ENCODE measurements around the gene TSPAN9. TPM values are rescaled to one million over a fixed set of nuclear protein-coding genes. Genes with fewer than 3 reads are reported as not detected.
A peak's percentile ranks its signal among the peaks of the same experiment; 100 is the strongest.

TSPAN9 gene
- total RNA-seq, 1 donor from 2014 or later, result 22.4 TPM

GRCh38 chr12:3073438-3074250, 3.5 kb upstream of the TSPAN9 start:
- no peak for FAIRE-seq
- DNase-seq (ENCODE audit: low spot score in 2 of 2), result peak; percentile 82 to 89

DNA sequence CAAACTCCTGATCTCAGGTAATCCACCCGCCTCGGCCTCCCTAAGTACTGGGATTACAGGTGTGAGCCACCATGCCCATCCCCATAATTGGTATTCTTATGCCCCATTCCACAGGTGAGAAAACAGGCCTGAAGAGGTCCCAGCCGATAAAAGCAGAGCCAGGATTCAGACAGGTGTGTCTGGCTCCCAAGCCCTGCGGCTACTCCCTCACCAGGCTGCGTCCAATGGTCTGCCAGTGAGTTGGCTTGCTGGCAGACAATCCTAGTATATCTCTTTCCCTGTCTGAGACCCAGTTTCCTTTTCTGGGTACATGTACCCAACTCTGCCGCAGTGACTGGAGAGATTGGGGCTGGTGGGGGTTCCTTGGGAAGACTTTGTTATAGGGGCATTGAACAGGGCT, 1.9 kb upstream of the TSPAN9 start:
- FAIRE-seq, result no peak

DNA sequence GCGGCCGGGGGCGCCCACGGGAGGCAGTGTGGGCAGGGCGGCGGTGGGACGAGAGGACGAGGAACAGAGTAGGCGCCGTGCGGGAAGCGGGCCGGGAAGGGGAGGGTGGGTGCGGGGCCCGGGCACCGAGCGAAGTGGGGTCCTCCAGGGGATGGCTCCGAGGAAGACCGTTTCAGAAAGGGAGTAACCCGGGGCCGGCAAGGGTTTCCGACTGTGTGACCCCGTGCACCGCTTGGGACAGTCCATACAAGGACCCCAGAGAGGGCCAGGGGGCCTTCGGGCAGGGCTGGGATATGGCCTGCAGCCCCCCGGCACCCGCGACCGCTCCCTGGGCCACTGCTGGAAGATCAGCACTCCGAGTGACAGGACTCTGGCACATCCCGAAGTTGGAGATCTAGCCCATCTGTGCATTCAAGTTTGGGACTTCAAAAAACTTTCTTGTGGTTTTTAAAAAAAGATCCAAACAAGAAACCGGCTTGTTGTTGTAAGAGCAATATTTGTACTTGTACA, 448 bp downstream of the TSPAN9 start:
- DNase-seq (ENCODE audit: low spot score in 2 of 2), result no peak
- FAIRE-seq, result no peak

More for the DNA sequence above, 1.9 kb upstream of the TSPAN9 start:
- no peak for DNase-seq (ENCODE audit: low spot score in 2 of 2)

DNA sequence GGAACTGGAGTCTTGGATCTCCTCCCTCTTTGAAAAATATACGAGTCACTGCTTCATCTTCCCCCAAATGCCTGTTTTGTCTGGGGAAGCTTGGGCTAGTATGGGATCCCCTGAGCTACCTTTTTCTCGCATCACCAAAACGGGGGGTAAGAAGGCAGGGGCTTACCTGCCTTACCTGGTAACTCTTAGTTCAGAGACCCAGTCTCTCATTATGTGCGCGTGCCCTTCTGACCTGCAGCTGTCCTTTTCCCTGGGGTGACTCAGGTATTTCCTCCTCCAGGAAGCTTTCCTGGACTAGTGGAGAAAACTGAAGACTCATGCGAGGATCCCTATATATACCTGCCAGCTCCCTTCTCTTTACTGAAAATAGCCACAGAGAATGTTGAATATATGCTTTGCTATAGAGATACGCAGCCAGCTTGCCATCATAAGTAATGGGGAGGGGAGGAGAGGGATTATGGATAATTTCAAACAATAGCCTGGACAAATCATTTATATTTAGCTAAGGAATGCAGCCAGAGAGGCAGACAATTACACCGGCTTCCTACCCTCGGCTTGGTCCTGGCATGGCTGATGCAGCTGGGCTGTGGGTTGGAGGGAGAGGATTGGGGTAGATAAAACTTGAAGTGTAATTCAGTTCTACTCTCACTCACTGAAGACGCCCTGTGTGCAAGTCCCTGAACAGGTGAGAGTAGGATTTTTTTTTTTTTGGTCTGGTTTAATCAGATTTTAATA, 1.1 kb downstream of the TSPAN9 start:
- no peak for FAIRE-seq
- DNase-seq (ENCODE audit: low spot score in 2 of 2), result no peak

- FAIRE-seq, result no peak
Observed at GRCh38 chr12:3081091-3081490, 3.9 kb downstream of the TSPAN9 start.

GRCh38 chr12:3081886-3082285, 4.7 kb downstream of the TSPAN9 start:
- DNase-seq (ENCODE audit: low spot score in 2 of 2) (no peak), FAIRE-seq (no peak)

More at GRCh38 chr12:3081091-3081490, 3.9 kb downstream of the TSPAN9 start:
- no peak for DNase-seq (ENCODE audit: low spot score in 2 of 2)

- FAIRE-seq (no peak), DNase-seq (ENCODE audit: low spot score in 2 of 2) (no peak)
Observed at GRCh38 chr12:3083241-3083920, 6.2 kb downstream of the TSPAN9 start.

- FAIRE-seq (no peak), DNase-seq (ENCODE audit: low spot score in 2 of 2) (no peak)
Observed at GRCh38 chr12:3083921-3084347, 6.8 kb downstream of the TSPAN9 start.

GRCh38 chr12:3084742-3085141, 7.6 kb downstream of the TSPAN9 start:
- FAIRE-seq (no peak), DNase-seq (ENCODE audit: low spot score in 2 of 2) (no peak)

GRCh38 chr12:3085341-3086139, 8.4 kb downstream of the TSPAN9 start:
- no peak for FAIRE-seq

GRCh38 chr12:3086211-3086610, 9.0 kb downstream of the TSPAN9 start:
- FAIRE-seq (no peak), DNase-seq (ENCODE audit: low spot score in 2 of 2) (no peak)

More at GRCh38 chr12:3085341-3086139, 8.4 kb downstream of the TSPAN9 start:
- DNase-seq (ENCODE audit: low spot score in 2 of 2), result no peak

GRCh38 chr12:3086729-3087323, 9.6 kb downstream of the TSPAN9 start:
- FAIRE-seq, result no peak
- DNase-seq (ENCODE audit: low spot score in 2 of 2), result no peak

DNA sequence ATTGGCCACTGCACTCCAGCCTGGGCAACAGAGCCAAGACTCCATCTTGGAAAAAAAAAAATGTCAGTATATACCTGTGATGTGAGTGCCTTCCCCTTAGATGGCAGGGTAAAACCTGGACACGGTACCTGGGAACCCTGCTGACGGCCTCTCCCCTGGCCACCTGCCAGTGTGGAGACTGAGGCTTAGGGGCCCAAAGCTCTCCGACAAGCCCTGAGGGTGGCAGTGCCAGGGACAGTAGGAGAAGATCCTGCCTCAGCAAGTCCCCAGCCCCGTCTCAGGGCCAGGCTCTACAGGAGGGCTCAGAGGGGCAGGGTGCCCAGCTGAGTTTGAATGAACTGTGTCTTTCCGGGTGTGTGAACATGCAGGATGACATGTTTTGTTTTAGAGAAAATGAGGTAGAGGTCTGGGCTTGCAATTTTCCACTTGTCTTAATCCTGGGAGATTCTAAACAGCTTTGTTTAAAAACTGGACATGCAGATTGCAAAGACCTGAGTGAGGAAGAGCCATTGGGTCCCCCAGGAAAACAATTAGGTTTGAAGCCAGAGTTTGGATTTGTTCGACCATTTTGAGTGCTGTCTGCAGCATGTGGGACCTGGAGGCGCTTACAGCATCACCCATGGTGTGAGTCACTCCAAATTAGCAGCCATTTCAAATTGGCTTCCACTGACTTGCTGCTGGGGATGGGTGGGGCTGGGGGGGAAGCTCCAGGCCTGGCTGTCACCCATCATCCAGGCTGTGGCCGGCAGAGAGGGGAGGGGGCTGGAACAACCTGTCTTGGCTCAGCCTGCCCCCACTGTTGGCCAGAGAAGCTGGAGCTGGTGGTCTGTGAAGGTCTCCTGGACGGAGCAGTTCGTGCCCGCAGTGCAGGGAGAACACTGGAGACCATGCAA, 10.8 kb downstream of the TSPAN9 start:
- FAIRE-seq (no peak), DNase-seq (ENCODE audit: low spot score in 2 of 2) (no peak)

DNA sequence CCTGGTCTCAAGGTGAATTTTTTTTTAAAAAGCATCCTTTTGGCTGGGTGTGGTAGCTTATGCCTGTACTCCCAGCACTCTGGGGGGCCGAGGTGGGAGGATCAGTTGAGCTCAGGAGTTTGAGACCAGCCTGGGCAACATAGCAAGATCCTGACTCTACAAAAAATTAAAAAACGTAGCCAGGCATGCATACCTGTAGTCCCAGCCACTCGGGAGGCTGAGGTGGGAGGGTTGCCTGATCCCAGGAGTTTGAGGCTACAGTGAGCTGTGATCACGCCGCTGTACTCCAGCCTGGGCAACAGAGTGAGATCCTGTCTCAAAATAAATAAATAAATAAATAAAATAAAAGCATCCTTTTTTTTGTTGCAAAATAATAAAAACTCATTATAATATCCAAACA, 12.4 kb downstream of the TSPAN9 start:
- FAIRE-seq, result no peak

GRCh38 chr12:3090240-3091037, 13.3 kb downstream of the TSPAN9 start:
- DNase-seq (ENCODE audit: low spot score in 2 of 2) (no peak), FAIRE-seq (no peak)

More for the DNA sequence above, 12.4 kb downstream of the TSPAN9 start:
- no peak for DNase-seq (ENCODE audit: low spot score in 2 of 2)

- FAIRE-seq (no peak), DNase-seq (ENCODE audit: low spot score in 2 of 2) (no peak)
Observed at GRCh38 chr12:3091038-3091319, 13.8 kb downstream of the TSPAN9 start.

GRCh38 chr12:3091382-3092241, 14.4 kb downstream of the TSPAN9 start:
- FAIRE-seq (no peak), DNase-seq (ENCODE audit: low spot score in 2 of 2) (no peak)
